Measurements from ENCODE around the gene RHCE. TPM values are rescaled to one million over a fixed set of nuclear protein-coding genes. Genes with fewer than 3 reads are reported as not detected.
"Not testable (repeated sequence)": the region's sequence is repeated elsewhere in the genome, so short reads cannot be mapped to it uniquely, and the experiment has no call there.

RHCE gene
- total RNA-seq: 4.2 TPM

DNA sequence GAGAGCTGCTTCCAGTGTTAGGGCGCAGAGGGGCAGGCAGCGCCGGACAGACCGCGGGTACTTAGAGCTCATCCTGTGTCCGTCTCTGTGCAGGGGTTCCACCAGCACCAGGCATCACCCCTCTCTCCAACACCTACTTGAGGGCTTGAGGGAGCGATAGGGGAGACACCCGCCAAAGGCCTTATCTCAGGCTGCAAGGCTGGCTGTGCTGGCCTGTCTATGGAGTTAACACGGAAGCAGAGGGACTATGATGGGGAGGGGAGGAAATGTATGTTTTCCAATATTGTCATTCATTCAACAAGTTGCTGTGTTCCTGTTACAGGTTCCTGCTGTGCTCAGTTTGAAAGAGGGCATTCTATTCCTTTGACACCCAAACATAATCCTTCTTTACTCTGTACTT lies at the start of gene RHCE:
TSS of gene RHCE (minus strand) at position 111 of the 400 bp plus-strand sequence. CDS start at position 72, 39 bp downstream.
- DNase-seq: not testable (repeated sequence)

DNA sequence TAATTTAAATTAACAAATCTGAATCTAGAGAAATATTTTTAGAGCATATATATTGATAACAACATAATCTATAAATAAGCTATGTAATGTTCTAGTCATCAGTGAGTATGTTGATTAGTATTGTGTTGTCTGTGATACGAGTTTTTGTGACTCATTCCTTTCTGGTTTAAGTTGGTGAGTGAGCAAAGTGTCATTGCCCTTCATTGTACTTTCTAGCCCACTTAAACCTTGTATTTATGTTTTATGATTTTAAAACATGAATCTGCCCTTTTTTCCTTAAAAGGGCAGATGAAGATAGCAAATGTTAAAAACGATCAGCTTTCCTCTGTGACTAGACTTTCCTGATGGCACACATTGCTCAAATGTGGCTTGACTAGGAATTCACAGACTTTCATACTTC lies 48.6 kb upstream of the RHCE start:
- DNase-seq: no peak

DNA sequence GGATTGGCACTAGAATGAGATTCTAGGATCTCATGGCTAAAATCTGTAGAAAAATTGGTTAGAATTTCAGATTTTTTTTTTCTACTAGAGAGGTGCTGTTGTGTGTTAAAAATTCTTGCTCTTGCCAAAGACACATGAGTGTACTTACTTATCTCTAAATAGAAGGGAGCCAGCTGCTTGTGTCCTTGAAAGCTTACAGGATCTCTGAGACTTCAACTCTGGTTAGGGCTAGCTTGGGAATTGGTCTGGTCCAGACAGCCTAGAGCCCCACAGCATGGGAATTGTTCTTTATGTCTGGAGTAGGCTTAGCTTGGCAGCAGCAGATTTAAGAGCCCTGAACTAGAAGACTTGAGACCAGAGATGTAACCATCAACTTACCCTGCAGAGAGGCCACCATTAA lies 47.4 kb upstream of the RHCE start:
- no peak for DNase-seq

DNA sequence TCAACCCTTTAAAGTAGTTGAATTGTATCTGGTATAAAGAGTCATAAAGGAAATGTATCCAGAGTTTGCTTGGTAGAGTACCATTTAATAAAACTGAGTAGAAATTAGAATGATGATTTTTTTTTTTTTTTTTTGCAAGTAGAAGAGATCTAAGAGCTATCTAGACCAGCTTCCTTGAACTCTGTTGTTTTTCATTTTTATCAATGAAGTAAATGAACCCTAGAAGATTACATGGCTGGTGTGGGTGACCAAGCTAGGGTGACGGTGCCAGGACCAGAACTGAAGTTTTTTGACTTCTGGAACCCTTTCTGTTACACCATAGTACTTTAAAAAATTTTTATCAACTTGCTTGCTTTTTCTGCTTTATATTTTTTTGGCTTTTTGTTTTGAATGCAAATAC lies 47.0 kb upstream of the RHCE start:
- DNase-seq: no peak

DNA sequence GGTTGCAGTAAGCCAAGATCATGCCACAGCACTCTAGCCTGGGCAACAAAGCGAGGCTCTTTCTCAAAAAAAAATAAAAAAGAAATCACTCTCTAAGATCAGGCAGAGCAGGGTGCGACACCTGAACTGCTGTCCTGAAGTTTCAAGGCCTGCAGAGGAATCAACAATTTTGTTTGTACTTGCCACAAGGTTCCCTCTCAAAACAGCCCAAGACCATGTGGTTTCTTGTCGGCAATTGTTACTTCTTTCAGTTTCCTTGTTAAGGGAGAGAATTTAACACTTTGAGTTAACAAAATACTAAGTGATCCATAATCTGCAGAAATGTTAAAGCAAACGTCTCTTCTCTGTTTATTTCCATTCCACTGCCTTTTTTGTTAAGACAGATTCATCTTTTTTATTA lies 46.6 kb upstream of the RHCE start:
- no peak for DNase-seq

DNA sequence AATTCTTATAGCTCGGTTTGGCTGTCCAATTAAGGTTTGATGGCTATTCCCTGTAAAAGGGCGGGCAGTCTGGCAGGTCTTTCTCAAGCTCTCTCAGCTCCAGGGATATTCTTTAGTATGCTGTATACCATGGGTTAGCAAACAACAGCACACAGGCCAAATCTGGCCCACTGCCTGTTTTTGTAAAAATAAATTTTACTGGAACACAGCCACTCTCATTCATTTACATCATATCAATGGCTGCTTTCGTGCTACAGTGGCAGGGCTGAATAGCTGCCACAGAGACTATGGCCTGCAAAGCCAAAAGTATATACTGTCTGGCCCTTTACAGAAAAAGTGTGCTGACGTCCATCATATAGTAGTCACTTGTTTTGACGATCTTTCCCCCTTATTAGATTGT lies 42.1 kb upstream of the RHCE start:
- no peak for DNase-seq

DNA sequence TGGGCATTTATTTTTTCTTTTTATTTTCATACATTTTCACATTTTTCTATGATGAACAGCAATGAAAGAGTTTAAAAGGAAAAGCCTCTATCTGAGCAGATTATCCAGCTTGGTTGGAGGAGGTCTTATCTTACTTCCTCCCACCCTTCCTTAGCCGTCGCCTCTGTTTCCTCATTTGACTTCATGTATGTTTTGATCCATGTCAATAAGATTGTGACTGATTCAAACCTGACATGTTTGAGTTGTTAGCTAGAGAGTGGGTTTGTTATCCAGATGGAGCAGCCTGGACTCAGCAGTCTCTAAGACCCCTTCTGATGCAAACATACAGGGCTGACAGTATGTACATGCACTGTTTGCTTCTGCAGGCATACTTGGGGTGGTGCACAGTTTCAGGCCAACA lies 41.2 kb upstream of the RHCE start:
- no peak for DNase-seq

DNA sequence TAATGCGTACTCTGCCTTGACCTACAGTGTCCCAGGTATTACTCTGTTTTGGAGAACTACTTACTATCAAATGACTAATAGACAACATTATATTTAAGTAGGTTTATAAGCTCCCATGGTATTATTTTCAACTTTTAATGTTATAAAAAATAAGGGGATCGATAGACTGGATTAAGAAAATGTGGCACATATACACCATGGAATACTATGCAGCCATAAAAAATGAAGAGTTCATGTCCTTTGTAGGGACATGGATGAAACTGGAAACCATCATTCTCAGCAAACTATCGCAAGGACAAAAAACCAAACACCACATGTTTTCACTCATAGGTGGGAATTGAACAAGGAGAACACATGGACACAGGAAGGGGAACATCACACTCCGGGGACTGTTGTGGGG lies 40.2 kb upstream of the RHCE start:
- DNase-seq: not testable (repeated sequence)

DNA sequence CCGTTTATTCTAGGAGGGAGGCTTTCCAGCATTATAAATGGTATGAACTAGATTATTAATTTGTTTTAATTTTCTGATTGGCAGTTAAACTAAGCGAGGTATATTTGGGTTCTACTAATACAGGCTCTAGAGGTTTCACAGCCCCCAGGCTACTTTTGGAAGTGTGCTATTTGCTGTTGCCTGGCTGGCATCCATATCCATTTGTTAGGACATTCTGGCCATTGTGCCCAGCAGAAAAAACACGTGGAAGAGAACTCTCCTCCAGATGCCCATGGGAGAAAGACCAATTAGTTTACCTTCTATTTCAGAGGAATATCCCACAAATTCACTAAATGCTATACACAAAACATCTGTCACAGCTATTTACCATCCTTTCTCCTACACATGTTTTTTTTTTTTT lies 39.4 kb upstream of the RHCE start:
- no peak for DNase-seq

DNA sequence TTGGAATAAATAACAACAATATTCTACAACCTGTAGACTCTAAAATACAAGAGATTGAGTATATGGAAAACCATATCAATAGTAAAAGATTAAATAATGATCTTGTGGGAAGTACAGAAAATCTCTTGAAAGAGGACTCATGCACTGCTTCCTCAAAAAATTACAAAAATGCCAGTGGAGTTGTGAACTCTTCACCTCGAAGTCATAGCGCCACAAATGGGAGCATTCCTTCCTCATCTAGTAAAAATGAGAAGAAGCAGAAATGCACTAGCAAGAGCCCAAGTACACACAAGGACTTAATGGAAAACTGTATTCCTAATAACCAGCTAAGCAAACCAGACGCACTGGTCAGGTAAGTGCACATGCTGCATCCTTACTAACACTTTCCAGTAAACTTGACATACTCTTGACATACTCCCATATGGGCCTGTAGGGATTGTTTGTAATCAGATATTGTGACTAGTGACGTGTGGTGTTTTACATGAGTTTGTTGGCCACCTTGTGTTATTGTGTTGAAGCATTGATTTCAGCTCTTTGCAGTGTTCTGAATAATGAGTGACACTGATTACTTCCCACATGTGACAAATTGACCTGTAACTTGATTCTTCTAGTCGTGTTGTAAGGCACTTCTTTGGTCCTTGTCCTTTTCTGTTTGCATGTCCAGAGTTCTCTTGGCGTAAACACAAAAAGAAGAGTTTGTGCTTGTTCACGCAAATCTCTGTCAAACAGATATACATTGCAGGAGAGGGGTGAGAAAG lies 38.1 kb upstream of the RHCE start:
- no peak for DNase-seq

DNA sequence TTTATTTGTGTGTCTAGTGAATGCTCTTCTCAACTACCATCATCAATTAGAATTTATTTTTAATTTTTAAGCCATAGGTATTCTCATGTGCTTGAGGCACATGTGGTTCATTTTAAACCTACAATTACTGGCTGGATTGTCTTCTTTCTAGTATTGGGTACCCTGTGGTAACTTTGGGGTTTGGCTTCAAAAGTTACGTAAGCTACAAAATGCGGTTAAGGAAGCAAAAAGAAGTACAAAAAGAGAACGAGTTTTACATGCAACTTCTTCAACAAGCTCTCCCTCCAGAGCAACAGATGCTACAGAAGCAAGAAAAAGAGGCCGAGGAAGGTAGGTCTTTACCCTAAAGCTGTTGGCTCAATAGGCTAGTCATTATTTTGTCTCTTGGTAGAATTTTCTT lies 35.9 kb upstream of the RHCE start:
- DNase-seq: no peak

DNA sequence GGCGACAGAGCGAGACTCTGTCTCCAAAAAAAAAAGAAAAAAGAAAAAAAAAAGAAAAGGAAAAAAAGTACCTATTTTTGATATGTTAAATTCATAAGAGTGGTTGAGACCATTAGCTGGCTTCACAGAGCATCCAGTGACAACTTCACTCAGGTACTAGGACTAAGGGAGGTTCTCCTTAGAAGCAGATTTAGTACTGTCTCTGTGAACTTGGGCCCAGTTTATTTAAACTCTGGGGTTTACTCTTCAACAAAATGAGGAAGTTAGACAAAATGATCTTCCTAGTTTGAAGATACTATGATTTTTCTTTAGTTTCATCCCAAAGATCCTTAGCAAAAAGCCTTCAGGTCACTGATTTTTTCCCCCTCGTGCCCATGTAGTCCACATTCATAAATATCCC lies 31.3 kb upstream of the RHCE start:
- no peak for DNase-seq

DNA sequence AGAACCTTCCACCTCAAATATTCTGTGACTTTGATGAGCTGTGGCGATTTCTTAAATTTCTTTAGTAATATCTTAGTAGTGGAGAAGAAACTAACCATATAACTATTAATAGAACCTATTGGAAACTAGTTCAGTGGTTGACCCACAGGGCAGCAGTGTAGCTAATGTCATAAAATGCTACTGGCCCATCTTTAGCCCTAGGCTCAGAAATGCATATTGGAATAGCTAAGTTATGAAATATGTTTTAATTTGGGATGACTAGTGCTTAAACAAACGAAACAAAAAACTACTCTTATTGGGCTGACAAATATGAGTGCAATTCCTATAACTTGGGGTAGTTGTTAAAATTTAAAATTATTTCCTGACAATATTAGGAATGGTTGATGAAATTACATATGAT lies 30.3 kb upstream of the RHCE start:
- DNase-seq: no peak

DNA sequence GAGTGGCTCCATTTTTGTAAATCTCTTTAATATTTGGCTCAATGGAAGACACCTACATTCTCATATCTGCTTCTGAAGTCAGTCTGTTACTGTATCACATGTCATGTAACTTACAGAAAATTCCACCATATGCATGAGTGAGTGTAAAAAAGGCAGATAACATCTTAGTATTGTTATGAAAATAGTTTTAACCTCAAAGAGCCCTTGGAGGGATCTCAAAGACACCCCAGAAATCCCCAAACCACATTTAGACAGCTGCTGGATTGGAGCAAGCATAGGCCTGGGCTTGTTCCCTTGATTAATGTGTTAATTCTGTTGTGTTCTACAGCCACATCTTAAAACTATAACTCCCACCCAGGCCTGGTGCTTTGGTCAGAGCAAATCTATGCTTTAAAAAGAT lies 26.9 kb upstream of the RHCE start:
- no peak for DNase-seq

DNA sequence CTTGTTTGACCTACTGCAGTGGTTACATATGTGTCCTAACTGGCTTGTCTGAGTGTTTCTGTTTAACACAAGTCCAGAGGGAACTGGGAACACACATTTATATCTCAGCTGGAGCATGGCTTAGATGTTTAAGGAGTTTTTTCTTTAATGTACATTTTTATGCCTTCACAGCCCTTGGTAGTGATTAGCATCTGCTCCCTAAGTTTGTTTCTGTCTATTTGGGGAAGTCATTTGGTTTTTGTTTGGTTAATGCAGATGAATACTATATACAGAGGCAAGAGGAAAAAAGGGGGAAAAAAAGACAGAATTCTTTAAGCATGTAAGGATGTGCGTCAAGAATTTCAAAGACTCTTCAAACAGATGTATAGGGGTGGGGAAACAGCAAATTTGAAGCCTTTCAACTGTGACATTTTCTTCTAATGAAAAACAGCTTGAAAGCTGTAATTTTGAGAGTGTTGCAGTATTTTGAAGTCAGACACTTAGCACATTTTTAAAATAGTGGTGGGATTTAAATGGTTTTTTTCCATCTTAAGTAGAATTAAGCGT lies 25.4 kb upstream of the RHCE start:
- DNase-seq: peak; percentile 76

DNA sequence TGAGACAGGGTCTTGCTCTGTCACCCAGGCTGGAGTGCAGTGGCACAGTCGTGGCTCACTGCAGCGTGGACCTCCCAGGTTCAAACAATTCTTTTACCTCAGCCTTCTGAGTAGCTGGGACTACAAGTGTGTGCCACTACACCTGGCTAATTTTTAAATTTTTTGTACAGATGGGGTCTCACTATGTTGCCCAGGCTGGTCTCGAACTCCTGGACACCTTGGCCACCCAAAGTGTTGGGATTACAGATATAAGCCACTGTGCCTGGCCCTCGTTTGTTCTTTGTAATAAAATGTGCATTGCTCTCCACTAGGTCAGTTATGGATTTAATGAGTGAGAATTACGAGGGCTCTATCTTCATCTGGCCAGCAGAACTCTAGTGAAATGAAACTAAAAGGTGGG lies 24.0 kb upstream of the RHCE start:
- DNase-seq: not testable (repeated sequence)

DNA sequence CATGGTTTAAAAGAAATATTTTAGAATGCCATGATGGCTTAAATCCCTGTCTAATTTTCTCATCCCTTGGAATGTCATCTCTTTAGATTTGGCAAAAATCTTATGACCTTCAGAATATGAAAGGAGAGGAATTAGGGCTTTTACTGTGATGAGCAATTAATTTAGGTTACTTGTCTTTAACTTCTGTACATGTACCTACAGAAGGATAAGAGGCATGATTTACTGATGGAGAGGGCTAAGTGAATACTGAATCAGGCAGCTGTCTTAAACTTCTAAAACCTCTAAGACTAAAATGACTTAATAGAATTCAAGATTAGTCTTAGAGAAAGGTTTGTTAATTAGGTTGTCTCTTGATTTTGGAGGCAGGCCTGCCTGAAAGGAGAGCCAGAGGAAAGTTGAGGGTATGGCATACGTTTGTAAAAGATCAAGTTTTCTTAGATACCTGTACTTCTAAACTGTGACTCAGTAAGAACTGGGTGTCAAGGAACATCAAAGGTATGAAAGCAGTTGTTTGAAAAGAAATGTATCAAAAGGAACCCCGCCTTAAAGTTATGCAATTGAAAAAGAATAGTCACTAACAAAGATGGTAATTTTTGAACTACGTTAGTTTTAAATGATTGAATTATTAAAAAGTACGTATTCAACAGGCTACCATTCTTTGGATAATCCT lies 22.5 kb upstream of the RHCE start:
- DNase-seq: no peak

DNA sequence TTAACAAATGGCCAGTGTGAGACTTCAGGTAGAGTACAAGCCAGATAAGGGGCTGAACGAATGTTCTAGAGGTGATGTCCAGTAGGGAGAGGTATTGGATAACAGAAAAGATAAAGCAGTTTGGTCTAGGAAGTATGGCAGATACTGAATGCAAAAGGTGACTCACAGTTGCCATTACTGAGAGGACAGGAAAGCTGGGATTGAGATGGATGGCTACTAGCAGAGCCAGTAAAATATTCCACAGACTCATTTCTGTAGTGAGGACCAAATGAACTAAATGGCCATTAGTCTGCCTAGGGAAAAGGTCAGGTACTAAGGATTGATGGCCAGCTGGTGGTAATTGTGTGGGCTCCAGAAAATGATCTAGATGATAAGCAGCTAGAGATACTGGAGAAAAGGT lies 21.6 kb upstream of the RHCE start:
- no peak for DNase-seq

DNA sequence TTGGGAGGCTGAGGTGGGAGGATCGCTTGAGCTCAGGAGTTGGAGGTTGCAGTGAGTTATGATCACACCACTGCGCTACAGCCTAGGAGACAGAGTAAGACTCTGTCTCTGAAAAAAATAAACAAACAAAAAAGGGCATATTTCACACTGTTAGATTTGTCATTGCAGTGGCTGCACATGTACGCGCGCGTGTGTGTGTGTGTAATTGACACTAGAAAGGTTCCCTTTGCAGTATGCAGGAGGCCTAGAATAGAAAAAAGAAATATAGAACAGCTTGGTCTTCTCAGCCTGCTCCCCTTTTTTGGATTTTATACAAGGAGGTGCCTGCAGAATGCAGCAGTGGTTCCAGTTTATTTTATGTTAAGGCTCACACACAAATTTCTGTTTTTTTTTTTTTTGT lies 18.7 kb upstream of the RHCE start:
- DNase-seq: no peak

DNA sequence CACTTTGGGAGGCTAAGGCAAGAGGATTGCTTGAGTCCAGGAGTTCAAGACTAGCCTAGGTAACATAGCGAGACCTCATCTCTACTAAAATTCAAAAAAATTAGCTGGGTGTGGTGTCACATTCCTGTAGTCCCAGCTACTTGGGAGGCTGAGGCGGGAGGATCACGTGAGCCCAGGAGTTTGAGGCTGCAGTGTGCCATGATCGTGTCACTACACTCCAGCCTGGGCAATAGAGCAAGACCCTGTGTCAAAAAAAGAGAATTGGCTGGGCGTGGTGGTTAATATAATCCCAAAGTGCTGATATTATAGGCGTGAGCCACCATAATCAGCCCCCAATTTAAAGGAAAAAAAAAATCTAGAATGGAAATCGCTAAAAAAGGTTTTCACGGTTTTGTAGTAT lies 17.0 kb upstream of the RHCE start:
- DNase-seq: no peak

DNA sequence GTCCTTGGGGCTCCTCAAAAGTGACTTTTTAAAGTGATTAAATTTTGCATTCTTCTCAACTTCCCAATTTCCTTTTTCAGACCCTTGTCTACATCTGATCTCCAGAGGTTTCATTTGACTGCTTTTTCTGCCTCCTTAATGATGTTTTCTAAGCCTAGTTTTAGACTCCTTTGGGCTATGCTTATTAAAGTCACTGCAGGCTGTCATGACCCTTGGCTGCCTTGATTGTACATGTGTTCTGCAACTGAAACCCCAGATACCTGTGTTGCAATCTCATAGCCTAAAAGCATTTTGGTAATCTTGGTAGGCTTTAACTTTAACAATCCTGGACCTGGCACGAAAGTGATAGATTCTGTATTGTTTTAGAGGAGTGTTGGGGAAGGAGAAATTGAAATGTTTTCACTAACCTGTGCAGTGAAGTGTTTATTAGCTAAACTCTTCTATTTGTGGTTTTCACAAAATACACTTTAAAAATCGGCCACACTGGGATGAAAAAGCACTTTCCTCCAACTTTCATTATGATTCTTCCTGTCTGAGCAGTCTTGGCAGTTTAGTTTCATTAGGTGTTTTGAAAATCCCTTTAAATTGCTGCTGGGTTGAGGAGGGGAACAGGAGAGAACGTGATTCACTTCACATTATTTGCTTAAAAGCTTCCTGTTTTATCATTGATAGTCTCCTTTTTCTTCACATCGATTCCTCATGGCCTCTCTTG lies 14.9 kb upstream of the RHCE start:
- DNase-seq: no peak

DNA sequence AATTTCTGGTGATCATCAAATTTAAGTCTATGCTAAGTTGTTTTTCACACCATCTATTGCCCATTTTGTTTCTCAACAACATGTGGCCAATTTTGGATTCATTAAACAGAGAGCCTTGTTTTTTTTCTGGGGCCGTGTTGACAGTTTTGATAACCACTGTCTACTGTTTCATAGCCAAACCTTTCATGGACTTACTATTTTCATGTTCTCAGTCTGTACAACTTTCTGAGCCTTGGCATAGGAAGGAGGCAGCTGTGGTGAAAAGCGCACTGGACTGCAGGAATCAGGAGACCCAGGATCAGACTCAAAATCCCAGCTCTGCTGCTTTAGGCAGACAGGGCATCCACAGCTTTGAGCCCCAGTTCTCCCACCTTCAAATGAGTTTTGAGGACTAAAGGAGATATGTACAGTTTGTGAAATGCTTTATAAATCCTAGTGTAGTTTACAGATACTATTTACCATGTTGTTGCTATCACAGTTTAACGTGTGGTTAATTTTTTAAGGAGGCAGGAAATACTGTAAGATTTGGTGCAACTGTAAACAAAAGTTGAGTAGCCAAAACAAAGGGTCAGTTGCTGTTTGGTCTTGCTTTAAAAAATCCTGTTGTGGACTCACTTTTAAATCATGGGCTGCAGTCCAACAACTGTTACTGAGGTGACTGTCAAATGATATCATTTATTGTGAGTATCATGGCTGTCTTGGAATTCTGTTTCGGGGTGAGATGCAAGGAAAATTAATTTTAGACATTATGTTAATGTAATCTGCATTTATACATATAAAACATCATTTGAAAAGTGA lies 13.0 kb upstream of the RHCE start:
- DNase-seq: no peak
